ENCODE data around the gene XPO6.
"Not testable (repeated sequence)": the region's sequence is repeated elsewhere in the genome, so short reads cannot be mapped to it uniquely, and the experiment has no call there.

Gene XPO6, protein sequence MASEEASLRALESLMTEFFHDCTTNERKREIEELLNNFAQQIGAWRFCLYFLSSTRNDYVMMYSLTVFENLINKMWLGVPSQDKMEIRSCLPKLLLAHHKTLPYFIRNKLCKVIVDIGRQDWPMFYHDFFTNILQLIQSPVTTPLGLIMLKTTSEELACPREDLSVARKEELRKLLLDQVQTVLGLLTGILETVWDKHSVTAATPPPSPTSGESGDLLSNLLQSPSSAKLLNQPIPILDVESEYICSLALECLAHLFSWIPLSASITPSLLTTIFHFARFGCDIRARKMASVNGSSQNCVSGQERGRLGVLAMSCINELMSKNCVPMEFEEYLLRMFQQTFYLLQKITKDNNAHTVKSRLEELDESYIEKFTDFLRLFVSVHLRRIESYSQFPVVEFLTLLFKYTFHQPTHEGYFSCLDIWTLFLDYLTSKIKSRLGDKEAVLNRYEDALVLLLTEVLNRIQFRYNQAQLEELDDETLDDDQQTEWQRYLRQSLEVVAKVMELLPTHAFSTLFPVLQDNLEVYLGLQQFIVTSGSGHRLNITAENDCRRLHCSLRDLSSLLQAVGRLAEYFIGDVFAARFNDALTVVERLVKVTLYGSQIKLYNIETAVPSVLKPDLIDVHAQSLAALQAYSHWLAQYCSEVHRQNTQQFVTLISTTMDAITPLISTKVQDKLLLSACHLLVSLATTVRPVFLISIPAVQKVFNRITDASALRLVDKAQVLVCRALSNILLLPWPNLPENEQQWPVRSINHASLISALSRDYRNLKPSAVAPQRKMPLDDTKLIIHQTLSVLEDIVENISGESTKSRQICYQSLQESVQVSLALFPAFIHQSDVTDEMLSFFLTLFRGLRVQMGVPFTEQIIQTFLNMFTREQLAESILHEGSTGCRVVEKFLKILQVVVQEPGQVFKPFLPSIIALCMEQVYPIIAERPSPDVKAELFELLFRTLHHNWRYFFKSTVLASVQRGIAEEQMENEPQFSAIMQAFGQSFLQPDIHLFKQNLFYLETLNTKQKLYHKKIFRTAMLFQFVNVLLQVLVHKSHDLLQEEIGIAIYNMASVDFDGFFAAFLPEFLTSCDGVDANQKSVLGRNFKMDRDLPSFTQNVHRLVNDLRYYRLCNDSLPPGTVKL

DNA sequence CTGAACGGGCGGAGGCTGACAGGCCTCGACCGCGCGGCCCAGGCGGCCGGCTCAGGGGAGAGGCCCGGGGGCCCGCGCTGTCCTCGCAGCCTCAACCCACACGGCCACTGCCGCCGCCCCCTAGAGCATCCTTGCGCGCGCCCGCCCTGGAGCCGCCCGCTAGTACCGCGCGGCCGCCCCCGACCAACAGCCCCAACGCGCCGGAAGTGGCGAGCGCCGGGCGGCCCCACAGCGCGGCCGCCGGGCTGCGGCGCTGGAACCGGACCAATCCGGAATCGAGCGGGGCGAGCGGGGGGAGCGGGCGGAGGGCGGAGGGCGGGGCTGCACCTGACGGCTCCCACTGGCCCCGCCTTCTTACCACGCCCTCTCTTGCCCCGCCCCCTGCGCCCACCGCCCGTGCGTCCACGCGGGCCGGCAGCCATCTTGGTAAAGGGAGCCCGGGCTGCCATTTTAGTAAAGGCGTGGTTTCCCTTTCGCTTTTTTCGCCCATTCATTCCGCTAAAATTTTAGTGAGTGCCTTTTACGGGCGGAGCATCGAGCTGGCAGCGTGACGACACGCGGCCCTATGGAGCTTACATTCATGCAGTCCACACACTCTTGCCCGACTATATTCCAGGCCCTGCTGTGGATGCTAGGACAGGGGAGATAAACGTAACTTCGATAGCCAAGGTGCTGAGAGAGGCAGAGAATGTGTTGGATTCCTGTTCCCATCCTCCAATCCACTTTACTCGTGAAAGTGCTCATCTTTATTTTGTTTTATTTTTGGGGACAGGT, at the start of gene XPO6:
Gene XPO6, minus strand, starts transcription at position 208 of the 774 bp plus-strand sequence. CDS start 597 bp downstream, outside the sequence.
- DNase-seq (ENCODE audit: low read depth, low spot score): peak; percentile 98

DNA sequence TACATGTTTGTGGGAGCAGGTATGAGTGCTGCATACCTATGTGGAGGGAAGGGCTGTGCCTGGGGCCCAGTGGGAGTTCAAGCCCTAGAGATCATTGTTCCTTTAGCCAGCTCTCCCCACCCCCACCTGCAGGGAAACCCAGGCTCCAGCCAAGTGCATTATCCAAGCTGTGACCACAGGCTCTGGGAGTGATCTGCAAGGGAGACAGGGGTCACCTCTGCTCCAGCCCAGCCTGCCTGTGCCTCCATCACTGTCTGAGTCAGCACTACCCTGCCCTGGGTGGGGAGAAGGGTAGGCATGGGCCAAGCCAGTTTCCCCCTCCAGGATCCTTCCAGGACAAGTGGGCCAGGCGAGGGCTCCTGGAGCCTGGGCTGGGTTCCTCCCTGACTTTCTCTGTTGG, 48.4 kb upstream of the XPO6 start:
- no peak for DNase-seq (ENCODE audit: low read depth, low spot score)

DNA sequence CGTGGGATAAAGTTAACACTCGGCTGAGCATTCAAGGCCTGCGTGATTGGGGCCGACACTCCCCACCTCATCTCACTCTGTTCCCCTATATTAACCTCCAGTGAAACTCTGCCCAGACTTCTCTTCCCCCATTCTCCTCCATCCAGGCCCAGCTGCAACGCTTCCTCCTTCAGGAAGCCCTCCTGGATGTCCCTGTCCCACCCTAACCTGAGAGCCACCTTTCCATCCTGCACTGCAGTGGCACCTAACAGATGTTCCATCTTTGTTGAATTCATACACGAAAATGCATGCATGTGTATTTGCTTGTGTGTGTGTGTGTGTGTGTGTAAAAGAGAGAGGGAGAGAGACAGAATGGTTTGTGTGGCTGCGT, 48.0 kb upstream of the XPO6 start:
- no peak for DNase-seq (ENCODE audit: low read depth, low spot score)

DNA sequence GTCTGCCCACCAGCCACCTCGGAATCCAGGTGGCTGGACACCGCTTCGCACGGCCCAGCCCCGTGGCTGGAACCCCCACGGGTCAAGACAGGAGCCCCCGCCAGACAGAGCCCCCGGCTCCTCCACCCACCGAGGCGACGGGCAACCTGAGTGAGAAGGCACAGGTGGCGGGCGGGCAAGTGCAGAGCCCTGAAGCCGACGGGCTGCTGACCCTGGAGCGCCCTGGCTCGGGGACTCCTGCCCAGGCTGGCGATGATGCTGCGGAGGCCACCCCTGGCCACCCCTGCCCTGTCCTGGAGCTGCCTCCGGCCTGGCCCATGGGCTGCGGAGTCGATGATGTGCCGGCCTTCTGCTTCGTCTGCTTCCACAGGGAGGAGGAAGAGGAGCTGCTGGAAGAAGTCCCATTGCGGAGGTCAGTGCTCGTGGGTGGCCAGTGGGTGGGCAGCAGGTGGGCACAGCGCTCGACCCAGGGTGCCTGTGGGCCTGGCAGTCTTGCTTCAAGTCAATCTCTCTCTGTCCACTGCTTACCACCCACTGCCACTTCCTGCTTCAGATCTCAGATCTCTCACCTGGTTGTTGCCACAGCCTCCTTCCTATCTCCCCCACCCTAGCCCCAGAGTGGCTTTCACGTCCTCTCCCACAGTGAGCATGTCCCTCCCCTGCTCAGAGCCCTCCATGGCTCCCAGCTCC, 47.5 kb upstream of the XPO6 start:
- no peak for DNase-seq (ENCODE audit: low read depth, low spot score)

DNA sequence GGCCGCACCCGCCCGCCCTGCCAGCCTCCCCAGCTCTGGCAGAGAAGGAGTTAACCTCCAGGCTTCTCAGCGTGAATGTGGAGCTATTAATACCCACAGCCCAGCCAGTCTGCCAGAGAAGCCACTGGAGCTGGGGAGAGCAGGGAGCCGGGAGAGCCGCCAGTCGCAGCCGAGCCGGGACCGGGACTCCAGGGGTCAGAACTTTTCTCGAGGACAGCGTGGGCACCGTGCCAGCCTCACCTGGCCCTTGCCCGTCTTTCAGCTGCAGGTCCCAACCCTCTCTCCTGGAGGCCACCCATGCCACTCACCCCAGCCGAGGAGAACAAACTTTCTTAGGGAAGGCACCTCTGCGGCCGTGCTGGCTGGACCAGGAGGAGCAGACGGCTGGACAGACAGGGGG, 46.8 kb upstream of the XPO6 start:
- DNase-seq (ENCODE audit: low read depth, low spot score): no peak

DNA sequence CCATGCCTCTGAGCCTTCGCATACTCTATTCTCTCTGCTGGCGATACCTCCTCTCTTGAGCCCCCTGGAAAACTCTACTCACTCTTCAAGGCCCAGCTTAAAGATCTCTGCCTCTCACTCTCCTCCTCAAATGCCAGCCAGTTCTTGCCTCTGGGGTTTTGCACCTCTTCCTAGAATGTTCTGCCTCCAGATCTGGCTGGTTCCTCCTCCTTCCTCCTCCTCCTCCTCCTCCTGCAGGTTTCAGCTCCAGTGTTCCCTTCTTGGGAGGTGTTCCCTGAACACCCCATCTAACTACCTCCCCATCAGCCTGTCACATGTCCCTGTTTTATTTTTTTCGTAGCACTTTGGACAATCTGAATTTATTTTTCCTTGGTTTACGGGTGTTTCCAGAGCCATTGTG, 45.5 kb upstream of the XPO6 start:
- no peak for DNase-seq (ENCODE audit: low read depth, low spot score)

DNA sequence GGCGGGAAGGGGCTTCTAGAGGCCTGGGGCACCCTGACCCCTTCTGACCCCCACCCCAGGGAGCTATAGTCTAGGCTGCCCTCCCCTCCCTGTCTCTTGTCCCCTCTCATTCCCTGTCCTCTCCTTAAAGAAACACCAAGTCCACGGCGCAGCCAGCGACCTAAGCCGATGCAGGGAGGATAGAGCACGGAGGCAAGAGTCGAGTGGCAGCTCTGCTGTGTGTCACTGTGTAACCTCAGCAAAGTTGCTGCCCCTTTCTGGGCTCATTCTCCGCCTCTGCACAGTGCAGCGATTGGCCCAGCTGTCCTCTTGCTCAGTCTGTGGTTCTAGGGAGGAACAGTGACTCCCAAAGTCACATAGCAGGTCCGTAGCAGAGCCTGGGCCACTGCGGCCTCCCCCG, 44.1 kb upstream of the XPO6 start:
- DNase-seq (ENCODE audit: low read depth, low spot score): no peak

DNA sequence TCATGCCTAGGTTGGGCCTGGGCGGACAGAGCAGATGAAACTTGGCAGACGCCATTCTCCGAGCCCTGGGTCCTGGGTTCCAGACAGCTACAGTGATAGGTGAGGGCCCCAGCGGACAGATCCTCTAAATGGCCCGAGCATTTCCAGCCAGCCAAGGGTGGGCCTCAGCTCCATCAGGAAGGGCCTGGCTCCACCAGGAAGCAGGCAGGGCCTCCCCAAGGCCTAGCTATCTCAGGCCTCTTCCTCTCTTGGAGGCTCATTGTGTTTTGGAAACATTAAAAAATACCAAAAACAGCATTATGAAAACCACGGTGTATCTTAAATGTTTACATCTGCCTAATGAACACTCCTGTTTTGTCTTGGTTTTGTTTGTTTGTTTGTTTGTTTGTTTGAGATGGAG, 42.4 kb upstream of the XPO6 start:
- no peak for DNase-seq (ENCODE audit: low read depth, low spot score)

DNA sequence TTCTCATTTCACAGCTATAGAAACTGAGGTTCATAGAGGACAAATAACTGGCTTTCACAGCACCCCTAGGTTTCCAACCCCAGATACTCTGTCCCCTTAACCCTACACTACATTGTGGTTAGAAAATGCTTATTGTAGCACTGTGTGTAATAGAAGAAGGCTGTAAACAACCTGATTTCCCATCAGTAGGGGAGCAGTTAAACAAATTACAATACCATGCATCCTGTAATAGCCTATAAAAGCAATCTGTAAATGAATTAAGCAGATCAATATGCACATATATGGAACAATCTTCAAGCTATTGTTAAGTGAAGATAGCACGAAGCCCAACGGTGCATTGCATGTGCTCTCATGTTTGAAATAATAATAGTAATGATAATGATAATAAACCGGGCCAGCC, 39.2 kb upstream of the XPO6 start:
- no peak for DNase-seq (ENCODE audit: low read depth, low spot score)

DNA sequence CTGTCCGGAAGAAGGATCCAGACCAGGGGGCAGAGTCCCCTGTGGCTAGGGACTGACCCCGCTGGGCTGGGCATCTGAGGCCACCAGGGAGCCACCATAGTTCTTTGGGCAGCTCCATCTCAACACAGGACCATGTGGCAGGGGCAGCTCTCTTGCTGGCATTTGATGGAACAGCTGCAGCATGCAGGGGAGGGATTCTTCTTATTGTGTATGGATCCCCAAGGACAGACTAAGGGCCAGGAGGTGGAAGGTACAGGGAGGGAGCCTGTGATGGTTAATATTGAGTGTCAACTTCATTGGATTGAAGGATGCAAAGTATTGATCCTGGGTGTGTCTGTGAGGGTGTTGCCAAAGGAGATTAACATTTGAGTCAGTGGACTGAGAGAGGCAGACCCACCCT, 37.7 kb upstream of the XPO6 start:
- DNase-seq (ENCODE audit: low read depth, low spot score): not testable (repeated sequence)

DNA sequence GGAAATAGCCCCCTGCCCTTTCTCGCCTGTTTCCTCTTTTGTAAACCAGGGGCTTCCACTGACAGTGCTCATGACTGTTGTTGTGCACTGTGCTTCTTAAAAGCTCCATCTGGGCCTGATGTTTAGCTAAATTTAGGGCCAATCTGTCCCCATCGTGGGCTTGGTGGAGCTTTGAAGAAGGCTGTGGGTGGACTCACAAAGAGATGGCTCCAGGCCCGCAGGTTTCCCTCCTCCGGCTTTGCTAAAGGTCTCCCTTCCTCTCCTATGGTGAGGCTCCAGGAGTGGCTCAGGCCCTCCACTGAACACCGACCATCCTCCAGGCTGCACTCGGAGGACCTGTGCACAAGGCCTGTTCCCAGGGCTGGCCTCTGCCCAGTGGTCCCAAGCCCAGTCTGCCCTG, 30.2 kb upstream of the XPO6 start:
- DNase-seq (ENCODE audit: low read depth, low spot score): no peak

DNA sequence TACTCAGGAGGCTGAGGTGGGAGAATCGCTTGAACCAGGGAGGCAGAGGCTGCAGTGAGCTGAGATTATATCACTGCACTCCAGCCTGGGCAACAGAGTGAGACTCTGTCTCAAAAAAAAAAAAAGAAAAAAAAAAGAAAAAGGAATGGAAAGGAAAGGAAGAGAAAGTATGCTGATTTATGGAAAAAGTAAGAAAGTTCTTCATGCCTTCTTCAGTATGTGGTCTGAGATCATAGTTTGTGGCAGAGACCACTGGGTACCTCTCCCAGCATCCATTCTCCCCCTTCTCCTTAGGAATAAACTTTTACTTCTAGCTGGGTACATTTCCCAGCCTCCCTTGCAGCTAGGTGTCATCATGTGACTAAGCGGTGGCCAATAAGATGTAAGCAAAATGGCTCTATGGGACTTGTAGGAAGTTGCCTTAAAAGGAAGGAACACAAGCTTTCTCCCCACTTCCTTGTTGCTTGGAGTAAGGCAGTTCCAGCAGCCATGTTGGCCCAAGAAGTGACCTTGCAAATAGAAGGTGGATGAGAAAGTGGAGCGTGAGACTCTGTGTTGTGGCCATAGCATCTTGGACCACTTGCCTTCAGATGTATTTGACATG, 26.1 kb upstream of the XPO6 start:
- no peak for DNase-seq (ENCODE audit: low read depth, low spot score)

DNA sequence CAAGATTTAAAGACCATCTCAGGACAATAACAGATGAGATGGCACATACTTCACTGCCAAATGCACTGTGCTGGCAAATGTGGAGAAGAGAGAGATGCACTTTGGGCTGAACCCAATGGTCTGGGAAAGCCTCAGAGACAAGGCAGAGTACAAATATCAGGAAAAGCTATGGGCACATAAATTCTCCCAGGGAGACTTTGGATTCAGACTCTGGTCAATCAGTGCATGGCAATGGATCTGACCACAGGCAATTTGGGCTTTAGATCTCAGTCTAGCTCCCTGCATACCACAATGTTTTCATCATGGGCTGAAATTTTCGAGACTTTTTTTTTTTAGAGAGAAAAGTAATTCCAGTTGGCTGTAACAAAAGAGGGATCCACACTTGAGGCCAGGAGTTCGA, 20.0 kb upstream of the XPO6 start:
- DNase-seq (ENCODE audit: low read depth, low spot score): no peak

DNA sequence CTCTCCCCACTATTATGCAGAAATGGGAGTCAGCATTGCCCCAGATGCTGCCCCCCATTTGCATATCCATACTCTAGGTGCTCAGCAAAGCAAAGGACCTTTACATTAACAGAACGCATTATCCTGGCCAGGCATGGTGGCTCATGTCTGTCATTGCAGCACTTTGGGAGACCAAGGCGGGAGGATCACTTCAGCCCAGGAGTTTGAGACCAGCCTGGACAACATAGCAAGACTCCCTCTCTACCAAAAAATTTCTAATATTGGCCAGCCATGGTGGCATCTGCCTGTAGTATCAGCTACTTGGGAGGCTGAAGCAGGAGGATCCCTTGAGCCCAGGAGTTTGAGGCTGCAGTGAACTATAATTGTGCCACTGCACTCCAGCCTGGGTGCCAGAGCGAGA, 12.1 kb upstream of the XPO6 start:
- not testable (repeated sequence) for DNase-seq (ENCODE audit: low read depth, low spot score)

DNA sequence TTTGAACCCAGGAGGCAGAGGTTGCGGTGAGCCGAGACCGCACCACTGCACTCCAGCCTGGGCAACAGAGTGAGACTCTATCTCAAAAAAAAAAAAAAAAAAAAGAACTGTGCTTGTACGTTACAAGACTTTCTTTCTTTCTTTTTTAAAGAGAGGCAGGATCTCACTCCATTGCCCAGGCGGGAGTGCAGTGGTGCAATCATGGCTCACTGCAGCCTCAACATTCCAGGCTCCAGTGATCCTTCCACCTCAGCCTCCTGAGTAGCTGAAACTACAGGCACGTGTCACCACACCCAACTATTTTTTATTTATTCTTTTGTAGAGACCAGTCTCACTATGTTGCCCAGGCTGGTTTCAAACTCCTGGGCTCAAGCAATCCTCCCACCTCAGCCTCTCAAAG, 8.0 kb upstream of the XPO6 start:
- DNase-seq (ENCODE audit: low read depth, low spot score): not testable (repeated sequence)

DNA sequence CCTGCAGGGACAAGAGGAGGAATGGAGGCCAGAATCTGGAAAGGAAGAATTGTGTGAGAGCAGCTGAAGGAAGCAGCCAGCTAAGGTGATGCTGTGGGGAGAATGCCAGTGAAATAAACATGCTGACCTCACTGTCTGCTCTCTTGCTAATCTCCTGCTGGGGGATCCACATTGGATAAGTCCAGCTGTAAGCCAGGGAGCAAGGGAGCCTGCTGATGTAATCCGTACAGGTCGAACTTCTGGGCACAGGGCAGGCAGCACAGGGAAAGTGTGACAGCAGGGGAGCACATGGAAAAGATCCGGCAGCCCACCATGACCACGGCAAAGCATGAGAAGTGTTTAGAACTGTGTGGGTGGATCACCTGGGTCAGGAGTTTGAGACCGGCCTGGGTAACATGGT, 7.5 kb upstream of the XPO6 start:
- DNase-seq (ENCODE audit: low read depth, low spot score): no peak

DNA sequence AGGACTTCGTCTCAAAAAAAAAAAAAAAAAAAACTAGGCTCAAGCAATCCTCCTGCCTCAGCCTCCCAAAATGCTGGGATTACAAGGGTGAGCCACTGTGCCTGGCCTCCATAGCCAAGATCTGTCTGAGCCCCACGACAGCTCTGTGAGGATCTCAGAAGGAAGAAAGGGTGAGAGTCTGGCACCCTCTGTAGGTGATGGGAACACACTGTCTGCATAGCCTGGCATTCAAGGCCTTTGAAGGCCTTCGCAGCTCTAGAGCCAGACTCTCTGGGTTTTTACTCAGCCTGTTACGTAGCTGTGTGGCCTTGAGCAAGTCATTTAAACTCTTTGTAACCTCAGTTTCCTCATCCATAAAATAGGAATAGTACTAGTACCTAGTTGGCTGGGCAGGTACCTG, 6.3 kb upstream of the XPO6 start:
- peak; percentile 48 for DNase-seq (ENCODE audit: low read depth, low spot score)

DNA sequence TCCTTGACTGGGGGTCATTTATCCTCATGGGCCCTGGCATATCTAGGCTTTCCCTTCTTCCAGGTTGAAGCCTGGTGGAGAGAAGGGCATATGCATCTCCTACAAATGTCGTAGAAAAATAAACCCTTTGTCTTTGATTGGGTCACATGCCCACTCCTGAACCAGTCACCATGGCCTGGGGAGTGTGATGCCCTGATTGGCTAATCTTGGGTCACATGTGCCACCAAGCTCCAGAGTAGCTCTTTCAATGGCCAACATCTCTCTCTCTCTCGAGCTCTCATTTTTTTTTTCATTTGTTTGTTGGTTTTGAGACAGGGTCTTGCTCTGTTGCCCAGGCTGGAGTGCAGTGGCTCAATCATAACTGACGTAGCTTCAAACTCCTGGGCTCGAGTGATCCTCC, 5.6 kb upstream of the XPO6 start:
- DNase-seq (ENCODE audit: low read depth, low spot score): no peak

DNA sequence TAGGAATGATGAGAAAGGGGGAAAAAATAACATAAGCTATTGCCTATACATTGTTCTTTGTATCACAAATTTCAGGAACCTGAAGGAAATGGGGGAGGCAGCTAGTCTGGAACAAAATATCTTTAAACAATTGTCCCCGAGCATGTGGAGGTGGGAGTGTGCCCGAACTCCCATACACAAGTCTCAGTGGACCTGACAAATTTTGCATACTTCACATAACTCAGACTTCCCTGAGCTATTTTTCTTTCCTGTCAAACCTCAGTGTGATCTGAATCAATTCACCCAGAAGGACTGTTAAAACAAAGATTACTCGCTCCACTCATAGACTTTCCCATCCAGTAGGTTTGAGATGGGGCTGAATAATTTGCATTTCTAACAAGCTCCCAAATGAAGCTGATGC, 1.6 kb upstream of the XPO6 start:
- DNase-seq (ENCODE audit: low read depth, low spot score): no peak

DNA sequence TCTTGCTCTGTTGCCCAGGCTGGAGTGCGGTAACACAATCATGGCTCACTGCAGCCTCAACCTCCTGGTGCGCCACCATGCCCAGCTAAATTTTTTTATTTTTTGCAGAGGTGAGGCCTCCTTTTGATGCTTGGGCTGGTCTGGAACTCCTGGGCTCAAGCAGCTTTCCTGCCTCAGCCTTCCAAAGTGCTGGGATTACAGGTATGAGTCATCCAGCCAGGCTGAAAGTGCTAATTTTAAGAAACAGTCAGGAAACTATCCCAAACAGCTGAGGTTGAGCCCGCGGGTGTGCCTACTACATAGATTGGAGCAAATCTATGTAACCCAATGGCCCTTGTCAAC, 738 bp upstream of the XPO6 start:
- no peak for DNase-seq (ENCODE audit: low read depth, low spot score)

All from activated CD4-positive, CD25-positive, alpha-beta regulatory T cell treated with anti-CD3 and anti-CD28 coated beads, Interleukin-2, amount 50 U/mL, for 16 hours (primary cell).